Ectodermal cell (in vitro differentiated cells): Measurements from ENCODE around the gene CCL15.

Experiments
- H3K27ac ChIP-seq: 2 replicates; pipeline ENCODE4 v1.7.0; 2013; ENCODE audit warnings: mild to moderate bottlenecking, low read depth, low read length; ENCODE audit not compliant: insufficient read depth, poor library complexity, severe bottlenecking
- H3K27me3 ChIP-seq: 2 replicates; pipeline ENCODE4 v1.7.0; 2013; ENCODE audit warnings: mild to moderate bottlenecking, low read length; ENCODE audit not compliant: insufficient read depth, control insufficient read depth, poor library complexity, severe bottlenecking
- H3K36me3 ChIP-seq: one replicate; pipeline ENCODE4 v1.7.0; 2013; ENCODE audit warnings: low read length; ENCODE audit not compliant: control insufficient read depth, insufficient read depth
- H3K4me1 ChIP-seq: one replicate; pipeline ENCODE4 v1.7.0; 2013; ENCODE audit warnings: low read length; ENCODE audit not compliant: control insufficient read depth, insufficient read depth
- H3K4me3 ChIP-seq: 2 replicates; pipeline ENCODE4 v1.7.0; 2013; ENCODE audit warnings: low read depth, low read length, control low read depth; ENCODE audit not compliant: insufficient read depth
- H3K9me3 ChIP-seq: 2 replicates; pipeline ENCODE4 v1.7.0; 2013; ENCODE audit warnings: mild to moderate bottlenecking, low read length, moderate library complexity; ENCODE audit not compliant: control insufficient read depth
- WGBS, 2 experiments: methylation state at CpG; one replicate each; pipeline ENCODE4 v1.1.7; 2013; ENCODE audit warnings: missing lambda C conversion rate in 2 of 2; 5-methylcytosine and 5-hydroxymethylcytosine counted together

The CCL15 gene

GRCh38 chr17:35949401-35949800 lies 52.0 kb downstream of the CCL15 start:
- no peak overlapping the region for H3K4me3 ChIP-seq
- 93% methylated on average over 3 of the region's 3 CpGs for WGBS, 2 experiments
- no peaks in the 10 kb centered on the region for H3K4me1 ChIP-seq
- no peaks in the 10 kb centered on the region for H3K36me3 ChIP-seq
- H3K9me3 ChIP-seq, result no peaks in the 10 kb centered on the region
- H3K27me3 ChIP-seq, result no peaks in the 10 kb centered on the region
- H3K27ac ChIP-seq, result no peak overlapping the region

- Histone ChIP-seq H3K9me3 (no peaks in the 10 kb centered on the region), H3K4me3 (no peak overlapping the region), H3K27ac (no peak overlapping the region), H3K27me3 (no peaks in the 10 kb centered on the region), H3K4me1 (no peaks in the 10 kb centered on the region), H3K36me3 (no peaks in the 10 kb centered on the region)
- WGBS, 2 experiments, result 90 to 93% methylated on average over 7 of the region's 7 CpGs
Measured at GRCh38 chr17:35948092-35948491, 53.3 kb downstream of the CCL15 start.
